HT-29 (cell line): ENCODE results near the gene ECD. TPM values are rescaled to one million over a fixed set of nuclear protein-coding genes. Genes with fewer than 3 reads are reported as not detected.
"Not testable (repeated sequence)": the region's sequence is repeated elsewhere in the genome, so short reads cannot be mapped to it uniquely, and the experiment has no call there.

Experiments
- DNase-seq: peaks from one replicate; pipeline ENCODE4 v3.0.0-alpha.2; 2015; ENCODE audit warnings: low spot score
- total RNA-seq: library from RNA; depleted of rRNA; stranded (reverse); fragments of >200 nt; shearing (Covaris generic); gene quantifications from 2 replicates; pipeline ENCODE4 v1.2.3, GENCODE V29; 2014

The ECD gene
- total RNA-seq, 1 experiment from 2014 or later: 20.9 TPM

DNA sequence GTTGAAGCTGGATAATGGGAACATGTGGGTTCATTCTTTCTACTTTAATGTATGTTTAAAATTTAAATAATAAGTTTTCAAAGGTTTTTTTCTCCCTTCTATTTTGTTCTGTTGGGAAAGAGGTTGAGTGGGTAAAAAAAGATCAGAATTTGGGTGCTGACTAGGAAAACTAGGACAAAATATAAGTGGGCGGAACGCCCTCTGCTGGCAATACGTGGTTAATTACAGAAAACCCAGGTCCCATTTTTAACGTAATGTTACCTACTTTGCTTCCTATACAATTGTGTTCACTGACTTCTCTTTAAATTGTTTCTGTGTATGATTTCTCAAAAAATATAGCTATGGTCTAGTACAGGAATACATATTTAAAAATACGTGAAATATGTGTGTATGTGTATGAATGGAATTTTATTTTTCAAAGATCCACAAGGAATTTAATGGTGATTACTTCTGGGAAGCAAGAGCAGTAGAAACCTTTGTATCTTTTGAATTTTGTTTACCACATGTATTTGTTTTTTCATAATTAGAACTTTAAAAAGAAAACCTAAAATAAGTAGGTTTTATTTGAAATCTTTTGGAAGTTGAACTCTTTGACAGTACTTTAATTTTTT, 8.7 kb downstream of the ECD start:
- peak; percentile 78 for DNase-seq

DNA sequence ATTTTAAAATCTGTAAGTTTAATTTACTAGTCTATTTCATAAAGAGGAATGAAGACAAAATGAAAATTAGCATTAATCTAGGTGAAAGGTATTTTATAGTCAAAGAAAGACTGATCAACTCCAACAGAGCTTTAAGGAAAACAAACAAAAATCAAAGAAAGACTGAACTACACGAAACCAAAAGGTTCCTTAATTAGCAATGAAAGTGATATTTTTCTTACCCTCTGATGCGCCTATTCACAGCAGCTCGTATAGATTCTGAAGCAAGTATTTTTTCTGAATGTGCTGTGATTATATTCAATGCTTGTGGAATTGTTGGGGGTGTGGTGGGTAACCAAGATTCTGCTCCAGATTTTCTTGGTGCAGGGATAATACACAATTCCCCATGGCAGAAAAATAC, 11.8 kb downstream of the ECD start:
- DNase-seq: no peak

DNA sequence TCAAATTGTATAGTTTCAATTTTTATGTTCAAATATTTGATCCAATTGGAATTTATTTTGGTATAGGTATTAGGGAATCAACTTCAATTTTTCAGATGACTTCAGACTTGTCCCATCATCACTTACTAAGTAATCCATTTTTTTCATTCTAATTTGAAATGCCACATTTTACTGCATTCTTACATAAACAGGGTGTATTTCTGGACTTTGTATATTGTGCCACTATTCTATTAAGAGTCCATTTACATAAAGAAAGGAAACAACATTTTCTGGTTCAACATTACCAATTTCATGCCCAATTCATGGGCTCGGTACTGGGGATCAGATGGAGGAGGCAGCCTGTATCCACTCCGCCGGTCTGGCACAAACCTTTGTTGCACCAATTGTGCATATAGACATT, 15.8 kb downstream of the ECD start:
- no peak for DNase-seq

DNA sequence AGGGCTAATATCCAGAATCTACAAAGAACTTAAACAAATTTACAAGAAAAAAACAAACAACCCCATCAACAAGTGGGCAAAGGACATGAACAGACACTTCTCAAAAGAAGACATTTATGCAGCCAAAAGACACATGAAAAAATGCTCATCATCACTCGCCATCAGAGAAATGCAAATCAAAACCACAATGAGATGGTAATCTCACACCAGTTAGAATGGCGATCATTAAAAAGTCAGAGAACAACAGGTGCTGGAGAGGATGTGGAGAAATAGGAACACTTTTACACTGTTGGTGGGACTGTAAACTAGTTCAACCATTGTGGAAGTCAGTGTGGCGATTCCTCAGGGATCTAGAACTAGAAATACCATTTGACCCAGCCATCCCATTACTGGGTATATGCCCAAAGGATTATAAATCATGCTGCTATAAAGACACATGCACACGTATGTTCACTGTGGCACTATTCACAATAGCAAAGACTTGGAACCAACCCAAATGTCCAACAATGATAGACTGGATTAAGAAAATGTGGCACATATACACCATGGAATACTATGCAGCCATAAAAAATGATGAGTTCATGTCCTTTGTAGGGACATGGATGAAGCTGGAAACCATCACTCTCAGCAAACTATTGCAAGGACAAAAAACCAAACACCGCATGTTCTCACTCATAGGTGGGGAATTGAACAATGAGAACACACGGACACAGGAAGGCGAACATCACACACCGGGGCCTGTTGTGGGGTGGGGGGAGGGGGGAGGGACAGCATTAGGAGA, 17.0 kb downstream of the ECD start:
- DNase-seq: not testable (repeated sequence)

DNA sequence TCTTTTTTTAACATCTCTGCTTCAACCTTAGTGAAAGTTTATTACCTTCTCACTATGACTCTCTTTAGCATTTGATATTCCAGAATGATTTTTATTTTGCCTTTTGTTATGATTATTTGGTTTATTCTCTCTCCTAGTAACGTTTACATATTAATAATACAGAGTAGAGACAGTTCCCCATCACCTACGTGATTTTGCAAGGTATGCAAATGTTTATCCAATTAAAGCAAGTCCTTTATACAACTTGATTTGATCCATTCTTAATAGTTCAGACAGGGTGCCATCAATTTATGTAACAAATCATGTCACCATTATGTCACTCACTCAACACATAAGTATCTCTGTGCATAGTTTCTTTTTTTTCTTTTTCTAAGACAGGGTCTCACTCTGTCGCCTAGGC, 26.2 kb downstream of the ECD start:
- DNase-seq: no peak

DNA sequence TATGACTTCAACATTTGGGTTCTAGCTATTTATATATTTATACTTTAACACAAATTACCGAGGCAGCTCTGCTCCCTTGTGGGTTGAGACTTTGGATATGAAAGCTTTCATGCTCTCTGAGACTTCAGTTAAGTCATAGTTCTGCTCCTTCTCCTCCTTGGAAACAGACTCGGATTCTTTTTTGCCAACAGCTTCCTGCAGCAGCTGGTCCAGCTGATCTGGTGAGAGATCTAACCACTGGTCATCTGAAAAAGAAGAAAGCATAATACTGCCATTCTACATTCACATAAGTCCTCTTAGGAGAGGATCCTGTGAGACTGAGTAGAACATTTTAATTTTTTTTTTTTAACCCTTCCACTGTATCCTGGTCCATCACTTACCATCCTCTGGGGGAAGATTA, 28.6 kb downstream of the ECD start:
- no peak for DNase-seq

DNA sequence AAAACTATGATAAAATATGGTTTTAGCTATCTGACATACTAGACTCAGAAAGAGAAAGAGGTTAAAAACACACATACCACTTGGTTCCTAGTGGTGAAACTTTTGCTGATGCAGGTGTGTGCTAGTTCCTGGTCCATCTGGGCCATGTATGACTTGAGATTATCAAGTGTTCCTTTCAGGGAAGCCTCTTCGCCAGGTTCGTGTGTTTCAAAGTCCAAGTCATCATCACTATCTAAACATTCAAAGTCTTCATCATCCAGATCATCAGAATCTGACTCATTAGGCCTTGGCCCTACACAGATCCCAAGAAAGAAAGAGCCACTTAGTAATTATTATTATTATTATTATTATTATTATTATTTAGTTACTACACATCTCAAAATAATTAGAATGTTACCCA, 31.2 kb downstream of the ECD start:
- DNase-seq: no peak

DNA sequence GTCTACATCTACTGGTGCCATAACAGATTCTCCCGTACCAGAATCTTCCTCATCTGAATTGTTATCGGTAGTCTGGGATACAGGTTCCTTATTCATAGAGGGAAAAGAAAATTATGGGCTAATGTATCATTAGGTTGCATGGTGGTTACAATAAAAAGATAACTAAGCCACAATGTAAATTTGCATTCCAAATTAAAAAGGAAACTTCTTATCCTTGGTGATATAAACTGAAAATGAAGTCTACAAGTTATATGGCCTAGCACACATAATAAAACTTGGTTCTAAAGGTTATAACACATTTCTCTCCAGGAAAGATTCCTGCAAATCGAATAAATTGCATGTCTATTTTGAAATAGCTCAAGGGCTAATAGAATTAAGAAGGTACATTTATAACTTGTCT, 33.1 kb downstream of the ECD start:
- DNase-seq: no peak

DNA sequence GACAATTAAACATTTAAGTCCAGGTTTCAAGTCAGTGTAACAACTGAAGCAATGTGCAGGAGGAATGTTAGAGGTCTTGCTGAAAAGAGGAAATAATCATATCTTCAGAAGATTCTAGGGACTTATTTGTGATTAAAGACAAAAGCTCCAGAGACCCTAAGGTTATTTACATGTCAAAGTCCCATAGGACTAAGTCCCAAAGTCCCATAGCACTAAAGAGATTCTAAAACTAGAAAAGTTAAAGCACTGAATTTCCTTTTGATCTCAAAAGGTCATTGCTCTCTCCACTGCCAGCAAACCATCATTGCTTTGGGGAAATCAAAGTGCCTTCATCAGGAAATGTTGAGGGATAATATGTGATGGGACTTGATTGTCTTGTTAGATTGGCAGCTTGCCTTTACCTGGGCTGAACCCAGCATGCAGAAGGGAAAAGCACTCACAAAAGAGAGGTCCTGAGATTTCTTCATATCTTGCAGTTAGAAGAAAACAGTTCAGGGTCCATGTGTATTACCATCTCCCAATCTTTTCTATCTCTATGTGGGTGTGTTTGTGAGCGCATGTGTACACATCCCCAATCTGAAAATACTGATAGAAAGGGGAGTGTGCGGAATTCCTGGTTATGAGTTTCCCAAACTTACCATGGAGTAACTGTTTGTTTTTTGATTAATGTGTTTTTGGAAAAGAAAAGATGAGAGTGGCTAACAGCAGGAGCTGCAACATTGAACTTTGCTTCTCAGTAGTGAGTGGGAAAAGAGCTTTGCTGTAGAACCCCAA, 35.7 kb downstream of the ECD start:
- DNase-seq: no peak

DNA sequence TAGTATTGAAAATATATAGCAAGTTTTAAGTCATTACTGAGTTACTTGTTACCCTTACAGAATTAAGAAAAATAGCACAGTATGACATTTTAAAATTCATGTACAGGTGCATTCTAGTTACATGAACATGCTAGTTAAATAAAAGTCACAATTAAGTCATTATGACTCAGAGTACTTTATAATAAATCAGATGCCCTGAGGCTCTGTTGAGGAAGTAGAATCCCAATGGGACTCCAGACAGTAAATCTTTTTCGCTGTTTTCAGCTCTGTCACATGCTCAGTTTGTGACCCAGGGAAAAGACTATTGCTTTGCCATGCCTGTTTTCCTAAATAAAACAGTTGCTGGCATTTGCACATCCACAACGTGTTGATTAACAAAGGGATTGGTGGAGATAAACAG, 36.5 kb downstream of the ECD start:
- no peak for DNase-seq

DNA sequence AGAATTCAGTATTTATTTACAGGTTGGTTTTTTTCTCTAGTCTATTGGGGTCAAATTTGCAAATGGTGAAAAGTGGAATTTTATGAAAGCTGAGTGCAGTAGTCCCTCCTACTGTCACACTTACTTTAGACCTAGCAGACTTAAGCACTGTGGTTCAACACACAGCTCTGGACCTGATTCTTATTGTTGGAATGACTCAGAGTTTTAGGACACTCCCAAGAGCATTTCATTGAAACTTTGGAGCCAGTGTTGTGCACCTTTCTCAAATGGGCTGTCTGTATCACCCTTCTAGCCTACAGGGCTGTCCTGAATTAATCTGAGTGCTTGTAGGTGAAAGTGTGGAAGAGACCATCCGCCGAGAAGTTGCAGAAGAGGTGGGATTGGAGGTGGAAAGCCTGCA, 41.5 kb downstream of the ECD start:
- DNase-seq: no peak

DNA sequence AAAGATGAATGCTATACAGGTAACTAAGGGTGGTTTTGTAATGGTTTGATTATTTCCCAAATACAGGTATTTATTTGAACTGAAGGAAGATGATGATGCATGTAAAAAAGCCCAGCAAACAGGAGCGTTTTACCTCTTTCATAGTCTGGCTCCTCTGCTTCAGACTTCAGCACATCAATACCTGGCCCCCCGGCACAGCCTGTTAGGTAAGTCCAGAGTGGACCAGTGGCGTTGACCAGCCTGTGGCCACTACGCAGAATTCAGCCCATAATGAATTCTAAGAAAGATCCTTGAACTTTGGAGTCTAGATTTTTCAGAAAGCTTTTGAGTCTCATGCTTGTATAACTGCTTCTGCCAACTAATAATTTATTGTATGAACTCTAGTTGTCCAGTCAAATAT, 47.9 kb downstream of the ECD start:
- no peak for DNase-seq

DNA sequence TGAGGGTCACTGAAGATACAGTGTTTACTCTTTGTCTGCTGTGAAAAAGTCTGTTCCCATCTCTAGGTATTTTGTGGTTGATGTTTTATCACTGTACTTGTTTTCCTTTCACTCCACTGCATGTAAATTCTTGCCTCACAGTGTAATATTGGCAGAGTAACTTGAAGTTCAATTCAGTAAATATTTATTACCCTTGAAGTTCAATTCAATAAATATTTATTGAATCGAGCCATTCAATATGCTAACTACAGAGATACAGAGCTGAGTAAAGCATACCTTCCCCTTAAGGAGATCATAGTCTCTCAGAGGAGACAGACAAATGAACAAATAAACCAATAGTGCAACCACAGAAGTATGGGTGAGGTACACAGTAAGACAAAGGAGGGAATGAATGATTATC, 48.4 kb downstream of the ECD start:
- DNase-seq: no peak

DNA sequence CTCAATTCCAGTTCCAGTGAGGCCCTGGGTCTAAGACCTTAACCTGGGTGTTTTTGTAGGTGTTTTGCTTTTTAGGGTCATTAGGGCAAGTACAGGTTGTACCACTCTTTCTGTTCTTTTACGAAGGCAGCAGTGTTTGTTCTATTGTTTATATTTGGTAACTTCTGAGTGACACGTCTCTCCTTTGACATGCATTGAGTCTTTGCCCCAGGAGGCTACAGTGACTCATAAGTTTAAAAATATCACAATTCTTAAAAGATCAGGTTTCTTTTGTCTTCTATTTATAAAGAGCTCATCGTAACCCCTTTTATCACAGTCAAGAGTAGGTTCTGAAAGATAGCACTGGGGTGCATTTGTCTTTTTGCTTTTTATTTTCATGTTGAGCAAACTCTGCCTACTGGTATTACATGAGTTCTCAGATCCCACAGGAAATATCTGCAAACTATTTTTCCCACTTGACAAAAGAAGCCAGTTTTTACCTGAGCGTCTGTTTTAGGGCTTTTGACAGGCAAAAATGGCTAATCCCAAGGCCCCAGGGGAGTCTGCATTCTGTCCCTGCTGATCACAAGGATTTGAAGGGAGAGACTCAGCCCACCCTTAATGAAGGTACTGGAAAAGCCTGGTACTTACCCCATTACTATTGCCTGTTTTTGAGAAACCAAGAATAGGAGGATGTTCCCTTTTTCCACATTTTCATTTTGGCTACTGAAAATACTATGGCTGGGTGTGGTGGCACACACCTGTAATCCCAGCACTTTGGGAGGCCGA, 49.6 kb downstream of the ECD start:
- no peak for DNase-seq

DNA sequence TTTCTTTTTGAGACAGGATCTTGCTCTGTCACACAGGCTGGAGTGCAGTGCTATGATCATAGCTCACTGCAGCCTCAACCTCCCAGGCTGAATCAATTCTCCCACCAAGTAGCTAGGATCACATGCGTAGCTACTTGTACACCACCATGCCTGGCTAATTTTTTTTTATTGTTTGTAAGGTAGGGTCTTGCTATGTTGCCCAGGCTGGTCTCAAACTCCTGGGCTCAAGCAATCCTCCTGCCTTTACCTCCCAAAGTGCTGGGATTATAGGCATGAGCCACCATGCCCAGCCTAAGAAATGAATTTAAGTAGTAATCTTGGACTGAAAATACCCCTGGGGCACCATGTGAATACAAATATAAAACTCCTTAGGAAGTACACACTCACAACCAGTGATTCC, 51.8 kb downstream of the ECD start:
- DNase-seq: no peak

DNA sequence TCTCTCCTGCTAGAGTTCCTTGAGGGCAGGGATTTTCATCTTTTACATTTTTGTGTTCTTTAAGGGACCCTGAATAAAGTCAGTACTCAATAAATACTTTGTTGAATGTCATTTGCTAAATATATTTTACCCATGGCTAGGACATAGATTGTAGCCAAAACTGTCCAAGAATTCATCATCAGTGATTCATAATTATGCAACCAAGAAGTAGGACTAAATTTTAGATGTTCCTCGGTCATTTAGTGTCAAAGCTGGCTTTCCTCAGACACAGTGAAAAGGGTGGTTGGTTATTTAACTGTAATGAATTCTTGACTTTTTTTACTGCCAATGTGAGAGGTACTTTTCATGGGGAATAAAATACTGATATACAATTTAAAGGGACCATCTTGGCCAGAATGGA, 54.3 kb downstream of the ECD start:
- no peak for DNase-seq

DNA sequence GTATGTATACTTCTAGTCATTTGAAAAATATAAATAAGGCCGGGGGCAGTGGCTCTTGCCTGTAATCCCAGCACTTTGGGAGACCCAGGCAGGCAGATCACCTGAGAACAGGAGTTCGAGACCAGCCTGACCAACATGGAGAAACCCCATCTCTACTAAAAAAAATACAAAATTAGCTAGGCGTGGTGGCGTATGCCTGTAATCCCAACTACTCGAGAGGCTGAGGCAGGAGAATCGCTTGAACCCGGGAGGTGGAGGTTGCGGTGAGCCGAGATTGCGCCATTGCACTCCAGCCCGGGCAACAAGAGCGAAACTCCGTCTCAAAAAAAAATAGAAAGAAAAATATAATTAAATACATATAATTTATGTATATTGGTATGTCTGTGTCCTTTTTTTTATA, 55.8 kb downstream of the ECD start:
- DNase-seq: not testable (repeated sequence)

DNA sequence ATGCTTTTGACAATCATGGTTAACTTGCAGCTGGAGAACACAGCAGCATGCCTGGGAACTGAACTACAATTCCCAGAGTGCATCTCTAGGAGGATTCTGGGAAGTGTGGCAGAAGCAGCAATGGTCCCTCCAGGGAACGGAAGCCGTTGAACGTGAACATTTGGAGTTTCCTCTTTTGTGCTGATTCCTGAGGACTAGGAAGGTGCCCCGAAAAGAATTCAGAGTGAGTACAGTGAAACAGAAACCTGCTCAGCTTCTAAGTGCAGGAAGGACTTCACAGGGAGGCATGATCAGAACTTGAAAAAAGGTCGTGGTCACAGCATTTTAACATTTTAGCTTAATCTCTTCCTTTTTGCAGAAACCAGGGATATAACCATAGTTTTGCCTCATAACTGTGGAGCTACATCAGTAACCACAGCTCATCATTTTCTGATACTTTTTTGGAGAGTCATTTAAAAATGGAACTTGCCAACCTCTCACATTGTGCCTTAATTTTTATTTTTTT, 57.4 kb downstream of the ECD start, which contains the start of gene NUDT13:
Gene NUDT13 (plus strand): TSS at position 111 of the 505 bp plus-strand sequence. CDS start 3,911 bp downstream, outside the sequence.
- peak; percentile 84 for DNase-seq

DNA sequence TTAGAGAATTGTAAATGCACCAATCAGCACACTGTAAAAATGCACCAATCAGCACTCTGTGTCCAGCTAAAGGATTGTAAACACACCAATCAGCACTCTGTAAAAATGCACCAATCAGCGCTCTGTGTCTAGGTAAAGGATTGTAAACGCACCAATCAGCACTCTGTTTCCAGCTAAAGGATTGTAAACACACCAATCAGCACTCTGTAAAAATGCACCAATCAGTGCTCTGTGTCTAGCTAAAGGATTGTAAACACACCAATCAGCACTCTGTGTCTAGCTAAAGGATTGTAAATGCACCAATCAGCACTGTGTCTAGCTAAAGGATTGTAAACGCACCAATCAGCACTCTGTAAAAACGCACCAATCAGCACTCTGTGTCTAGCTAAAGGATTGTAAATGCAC, 58.6 kb downstream of the ECD start:
- not testable (repeated sequence) for DNase-seq

DNA sequence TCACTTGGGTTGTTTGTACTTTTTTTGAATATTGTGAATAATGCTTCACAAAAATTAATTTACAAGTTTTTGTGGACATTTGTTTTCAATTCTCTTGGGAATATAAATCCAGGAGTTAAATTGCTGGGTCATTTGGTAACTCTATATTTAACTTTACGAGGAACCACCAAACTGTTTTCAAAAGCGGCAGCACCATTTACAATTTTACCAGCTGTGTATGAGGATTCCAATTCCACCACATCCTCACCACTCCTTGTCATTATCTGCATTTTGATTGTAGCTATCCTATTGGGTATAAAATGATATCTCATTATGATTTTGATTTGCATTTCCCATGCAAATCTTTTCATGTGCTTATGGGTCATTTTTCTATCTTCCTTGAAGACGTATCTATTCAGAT, 61.5 kb downstream of the ECD start:
- DNase-seq: no peak

DNA sequence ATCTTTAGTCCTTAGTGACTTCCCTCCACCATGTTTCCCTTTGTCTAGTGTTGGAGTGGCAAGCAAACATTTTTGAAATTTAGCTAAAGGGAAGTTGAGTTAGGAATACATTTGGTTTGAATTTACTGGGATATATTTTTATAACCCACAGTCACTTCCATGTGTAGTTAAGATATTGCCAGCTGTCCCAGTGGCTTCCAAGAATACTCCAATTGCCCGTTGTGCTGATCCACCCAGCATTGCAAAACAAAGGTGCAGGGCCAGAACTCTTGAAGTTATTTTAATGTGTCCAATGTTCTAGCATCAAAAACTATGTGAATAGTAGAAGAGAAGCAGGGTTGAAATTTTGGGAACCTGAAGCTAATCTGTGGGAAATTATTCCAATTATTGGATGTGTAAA, 68.7 kb downstream of the ECD start:
- no peak for DNase-seq

DNA sequence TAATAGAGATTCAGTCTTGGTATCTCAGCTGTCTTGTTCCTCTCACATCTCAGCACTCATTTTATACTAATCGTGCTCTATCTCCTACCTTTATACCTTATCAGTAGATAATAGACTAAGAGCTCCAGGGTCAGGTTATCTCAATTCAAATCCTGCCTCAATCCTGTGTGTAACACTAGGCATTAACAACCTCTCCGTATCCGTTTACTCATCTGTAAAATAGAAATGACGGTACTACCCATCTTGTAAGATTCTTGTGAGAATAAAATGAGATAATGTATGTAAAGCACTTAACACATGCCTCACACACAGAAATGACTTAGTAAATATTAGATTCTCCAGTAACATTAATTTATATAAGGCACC, 70.5 kb downstream of the ECD start:
- DNase-seq: no peak
